T-helper 1 cell treated with Interleukin-12 subunit alpha and Interleukin-12 subunit beta and Interleukin-4 antibody, amounts not matched to agents 30 μg/mL and 1 μg/mL, for 36 hours (primary cell): ENCODE measurements around the gene UIMC1.
"Not testable (repeated sequence)": the region's sequence is repeated elsewhere in the genome, so short reads cannot be mapped to it uniquely, and the experiment has no call there.

Experiments
- H3K27ac Mint-ChIP-seq: one replicate; pipeline ENCODE4 v1.8.0; 2021; ENCODE audit warnings: mild to moderate bottlenecking, mixed read lengths
- H3K27me3 Mint-ChIP-seq: one replicate; pipeline ENCODE4 v1.8.0; 2021; ENCODE audit warnings: low read depth, mixed read lengths
- H3K36me3 Mint-ChIP-seq: one replicate; pipeline ENCODE4 v1.8.0; 2021; ENCODE audit warnings: low read depth, mixed read lengths
- H3K4me1 Mint-ChIP-seq: one replicate; pipeline ENCODE4 v1.8.0; 2021; ENCODE audit warnings: low read depth, mixed read lengths
- H3K4me3 Mint-ChIP-seq: one replicate; pipeline ENCODE4 v1.8.0; 2021; ENCODE audit warnings: mild to moderate bottlenecking, moderate library complexity, mixed read lengths
- H3K9me3 Mint-ChIP-seq: one replicate; pipeline ENCODE4 v1.8.0; 2021; ENCODE audit warnings: mixed read lengths

UIMC1 gene

GRCh38 chr5:177006265-177006972 lies at the start of gene UIMC1:
Gene UIMC1 (minus strand): TSS chr5:177006779. CDS start chr5:176982615, 24,164 bp downstream.
- H3K36me3 Mint-ChIP-seq: peaks cover 7% of the 10 kb centered on the region
- no peaks in the 10 kb centered on the region for H3K27me3 Mint-ChIP-seq

GRCh38 chr5:177049285-177049684 lies 42.7 kb upstream of the UIMC1 start:
- Mint-ChIP-seq H3K36me3 (peaks cover 20% of the 10 kb centered on the region), H3K9me3 (no peaks in the 10 kb centered on the region), H3K27ac (no peak overlapping the region), H3K27me3 (no peaks in the 10 kb centered on the region), H3K4me3 (no peak overlapping the region), H3K4me1 (no peaks in the 10 kb centered on the region)

More at GRCh38 chr5:177006265-177006972, at the start of gene UIMC1:
- Mint-ChIP-seq H3K27ac (peak within 1 kb of the TSS; percentile 89), H3K4me3 (peak within 1 kb of the TSS; percentile 92), H3K9me3 (no peaks in the 10 kb centered on the region), H3K4me1 (peaks cover 18% of the 10 kb centered on the region)

- not testable (repeated sequence) for H3K9me3 Mint-ChIP-seq, H3K4me1 Mint-ChIP-seq, H3K4me3 Mint-ChIP-seq, H3K27me3 Mint-ChIP-seq, H3K27ac Mint-ChIP-seq
- peaks cover 24% of the 10 kb centered on the region for H3K36me3 Mint-ChIP-seq
Measured at GRCh38 chr5:177048531-177048930, 42.0 kb upstream of the UIMC1 start.

DNA sequence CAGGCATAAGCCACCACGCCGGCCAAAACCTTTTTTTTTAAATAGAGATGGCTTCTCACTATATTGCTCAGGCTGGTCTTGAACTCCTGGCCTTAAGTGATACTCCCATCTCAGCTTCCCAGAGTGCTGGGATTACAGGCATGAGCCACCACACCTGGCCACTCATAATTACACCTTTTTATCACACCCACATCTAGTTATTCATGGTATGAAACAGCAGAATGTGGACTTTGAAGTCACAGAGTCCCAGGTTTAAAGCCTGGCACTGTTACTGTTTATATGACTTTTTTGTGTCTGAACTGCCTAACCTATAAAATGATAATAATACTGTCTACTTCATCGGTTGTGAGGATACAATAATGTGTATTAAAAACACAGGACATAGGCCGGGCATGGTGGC lies 39.1 kb upstream of the UIMC1 start:
- Mint-ChIP-seq H3K36me3 (peaks cover 37% of the 10 kb centered on the region), H3K27ac (no peak overlapping the region)

GRCh38 chr5:177044641-177045040 lies 38.1 kb upstream of the UIMC1 start:
- no peak overlapping the region for H3K27ac Mint-ChIP-seq
- H3K27me3 Mint-ChIP-seq: no peaks in the 10 kb centered on the region
- H3K4me3 Mint-ChIP-seq: no peak overlapping the region
- peaks cover 35% of the 10 kb centered on the region for H3K36me3 Mint-ChIP-seq
- H3K9me3 Mint-ChIP-seq: no peaks in the 10 kb centered on the region
- H3K4me1 Mint-ChIP-seq: peaks cover 3% of the 10 kb centered on the region

More for the DNA sequence above, 39.1 kb upstream of the UIMC1 start:
- Mint-ChIP-seq H3K4me3 (no peak overlapping the region), H3K4me1 (peaks cover 3% of the 10 kb centered on the region), H3K27me3 (no peaks in the 10 kb centered on the region), H3K9me3 (no peaks in the 10 kb centered on the region)

GRCh38 chr5:177043958-177044357 lies 37.4 kb upstream of the UIMC1 start:
- Mint-ChIP-seq H3K27me3 (no peaks in the 10 kb centered on the region), H3K4me3 (no peak overlapping the region), H3K9me3 (no peaks in the 10 kb centered on the region), H3K4me1 (peaks cover 3% of the 10 kb centered on the region), H3K36me3 (peaks cover 32% of the 10 kb centered on the region), H3K27ac (no peak overlapping the region)

- H3K9me3 Mint-ChIP-seq: no peaks in the 10 kb centered on the region
- H3K4me1 Mint-ChIP-seq: peaks cover 3% of the 10 kb centered on the region
- no peaks in the 10 kb centered on the region for H3K27me3 Mint-ChIP-seq
- no peak overlapping the region for H3K27ac Mint-ChIP-seq
- no peak overlapping the region for H3K4me3 Mint-ChIP-seq
- peaks cover 32% of the 10 kb centered on the region for H3K36me3 Mint-ChIP-seq
Measured at GRCh38 chr5:177043114-177043513, 36.5 kb upstream of the UIMC1 start.

DNA sequence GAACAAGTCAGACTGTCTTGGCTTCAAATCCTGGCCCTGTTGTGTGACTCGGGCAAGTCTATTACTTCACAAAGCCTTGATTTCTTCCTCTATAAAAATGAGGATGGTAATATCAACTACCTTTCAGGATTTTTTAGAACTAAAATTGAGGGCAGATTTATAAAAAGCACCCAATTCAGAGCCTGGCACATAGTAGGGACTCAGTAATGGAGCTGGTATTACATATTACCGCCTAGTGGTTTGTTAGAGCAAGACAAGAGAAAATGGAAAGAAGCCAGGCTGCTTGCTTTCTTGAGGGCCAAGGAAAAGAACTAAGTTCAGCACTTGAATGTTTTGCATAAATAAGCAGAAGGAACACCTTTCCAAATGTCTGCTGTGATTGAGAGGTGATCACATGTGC lies 35.4 kb upstream of the UIMC1 start:
- peaks cover 26% of the 10 kb centered on the region for H3K36me3 Mint-ChIP-seq
- no peaks in the 10 kb centered on the region for H3K9me3 Mint-ChIP-seq
- no peaks in the 10 kb centered on the region for H3K27me3 Mint-ChIP-seq
- no peak overlapping the region for H3K27ac Mint-ChIP-seq
- H3K4me1 Mint-ChIP-seq: peaks cover 3% of the 10 kb centered on the region
- no peak overlapping the region for H3K4me3 Mint-ChIP-seq

GRCh38 chr5:177040814-177041420 lies 34.3 kb upstream of the UIMC1 start:
- H3K27ac Mint-ChIP-seq: no peak overlapping the region
- H3K4me1 Mint-ChIP-seq: peaks cover 10% of the 10 kb centered on the region
- no peaks in the 10 kb centered on the region for H3K27me3 Mint-ChIP-seq
- H3K36me3 Mint-ChIP-seq: peaks cover 25% of the 10 kb centered on the region
- no peak overlapping the region for H3K4me3 Mint-ChIP-seq
- no peaks in the 10 kb centered on the region for H3K9me3 Mint-ChIP-seq

GRCh38 chr5:177036921-177037320 lies 30.3 kb upstream of the UIMC1 start:
- Mint-ChIP-seq H3K36me3 (peaks cover 9% of the 10 kb centered on the region), H3K4me1 (peaks cover 9% of the 10 kb centered on the region), H3K9me3 (no peaks in the 10 kb centered on the region), H3K27me3 (no peaks in the 10 kb centered on the region), H3K4me3 (no peak overlapping the region), H3K27ac (no peak overlapping the region)

DNA sequence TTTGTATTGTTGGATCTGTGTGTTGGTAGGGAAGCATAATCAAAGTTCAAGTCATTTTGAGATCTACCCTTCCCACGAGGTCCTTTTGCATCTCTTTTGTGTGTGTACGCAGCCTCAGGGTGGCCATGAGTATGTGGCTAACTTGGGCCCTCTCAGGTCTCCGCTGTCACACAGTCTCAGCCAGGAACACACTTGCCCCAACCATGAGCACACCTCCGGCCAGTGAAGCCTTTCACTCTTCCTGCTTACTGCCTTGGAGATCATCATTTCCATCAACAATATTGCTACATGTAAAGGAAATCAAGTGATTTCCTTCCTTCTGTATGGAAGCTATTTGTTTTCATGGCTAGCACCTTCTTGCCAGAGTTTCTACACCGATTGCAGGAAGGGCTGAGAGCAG lies 29.9 kb upstream of the UIMC1 start:
- H3K9me3 Mint-ChIP-seq: peaks cover 3% of the 10 kb centered on the region
- peak overlapping the region; percentile 19 for H3K27ac Mint-ChIP-seq
- no peaks in the 10 kb centered on the region for H3K27me3 Mint-ChIP-seq
- H3K4me1 Mint-ChIP-seq: peaks cover 11% of the 10 kb centered on the region
- peaks cover 8% of the 10 kb centered on the region for H3K36me3 Mint-ChIP-seq
- no peak overlapping the region for H3K4me3 Mint-ChIP-seq

DNA sequence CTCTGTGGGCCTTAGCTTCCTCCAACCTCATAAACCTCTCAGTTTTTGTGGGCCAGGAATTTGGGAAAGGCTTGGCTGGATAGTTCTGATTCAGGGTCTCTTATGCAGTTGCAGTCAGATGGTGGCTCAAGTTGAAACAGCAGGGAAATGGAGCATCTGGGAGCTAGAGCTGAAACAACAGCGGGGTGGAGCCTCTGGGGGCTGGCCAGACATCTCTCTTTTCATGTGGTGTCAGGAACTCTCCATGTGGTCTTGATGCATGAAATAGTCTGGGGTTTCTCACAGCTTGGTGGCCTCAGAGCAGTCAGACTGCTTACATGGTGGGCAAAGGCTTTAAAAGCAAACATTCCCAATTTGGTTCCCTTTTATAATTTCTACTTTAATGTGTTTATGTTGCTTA lies 29.4 kb upstream of the UIMC1 start:
- Mint-ChIP-seq H3K27me3 (no peaks in the 10 kb centered on the region), H3K27ac (no peak overlapping the region), H3K9me3 (peaks cover 4% of the 10 kb centered on the region), H3K4me1 (peaks cover 12% of the 10 kb centered on the region), H3K4me3 (no peak overlapping the region), H3K36me3 (peaks cover 8% of the 10 kb centered on the region)

- no peaks in the 10 kb centered on the region for H3K27me3 Mint-ChIP-seq
- H3K4me1 Mint-ChIP-seq: peaks cover 15% of the 10 kb centered on the region
- H3K4me3 Mint-ChIP-seq: no peak overlapping the region
- H3K36me3 Mint-ChIP-seq: peaks cover 17% of the 10 kb centered on the region
- peaks cover 4% of the 10 kb centered on the region for H3K9me3 Mint-ChIP-seq
- H3K27ac Mint-ChIP-seq: no peak overlapping the region
Measured at GRCh38 chr5:177029498-177029897, 22.9 kb upstream of the UIMC1 start.

DNA sequence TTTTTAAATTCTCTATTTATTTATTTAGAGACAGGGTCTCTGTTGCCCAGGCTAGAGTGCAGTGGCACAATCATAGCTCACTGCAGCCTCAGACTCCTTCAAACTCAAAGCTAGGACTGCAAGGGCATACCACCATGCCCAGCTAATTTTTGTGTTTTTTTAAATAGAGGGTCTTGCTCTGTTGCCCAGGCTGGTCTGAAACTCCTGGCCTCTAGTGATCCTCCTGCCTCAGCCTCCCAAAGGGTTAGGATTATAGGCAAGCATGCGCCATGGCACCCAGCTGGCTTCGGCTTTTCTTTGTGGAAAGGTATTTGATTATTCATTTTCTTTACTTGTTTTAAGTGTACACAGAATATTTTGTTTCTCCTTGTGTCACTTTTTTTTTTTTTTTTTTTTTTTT lies 21.1 kb upstream of the UIMC1 start:
- H3K36me3 Mint-ChIP-seq: peaks cover 18% of the 10 kb centered on the region
- peaks cover 4% of the 10 kb centered on the region for H3K9me3 Mint-ChIP-seq
- H3K27ac Mint-ChIP-seq: no peak overlapping the region
- H3K4me1 Mint-ChIP-seq: peaks cover 26% of the 10 kb centered on the region
- no peak overlapping the region for H3K4me3 Mint-ChIP-seq
- H3K27me3 Mint-ChIP-seq: no peaks in the 10 kb centered on the region

GRCh38 chr5:177025101-177025601 lies 18.6 kb upstream of the UIMC1 start:
- no peaks in the 10 kb centered on the region for H3K27me3 Mint-ChIP-seq
- peaks cover 11% of the 10 kb centered on the region for H3K36me3 Mint-ChIP-seq
- H3K4me3 Mint-ChIP-seq: no peak overlapping the region
- H3K9me3 Mint-ChIP-seq: no peaks in the 10 kb centered on the region
- H3K27ac Mint-ChIP-seq: peak overlapping the region; percentile 38
- peaks cover 32% of the 10 kb centered on the region for H3K4me1 Mint-ChIP-seq
